Measurements from ENCODE around the gene NRG3.

NRG3 gene

DNA sequence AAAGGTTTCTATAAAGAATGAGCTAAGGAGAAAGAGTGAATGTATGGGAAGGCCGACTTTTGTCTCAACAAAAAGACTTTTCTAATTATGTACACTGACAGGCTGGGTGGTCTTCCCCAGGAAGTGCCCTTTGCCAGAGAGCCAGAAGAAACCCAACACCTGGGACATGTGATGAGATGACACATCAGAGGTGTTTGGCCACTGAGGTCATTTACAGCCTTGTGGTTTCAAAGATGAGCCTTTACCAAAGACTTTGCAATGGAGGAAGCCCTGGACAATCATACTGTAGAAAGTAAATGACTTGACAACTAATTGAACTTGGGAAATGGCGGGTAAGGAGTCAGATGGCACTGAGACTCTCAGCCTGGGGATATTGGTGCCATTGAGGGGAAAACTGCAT is 3.4 kb upstream of the NRG3 start:
- DNase-seq (ENCODE audit: insufficient read length): no peak
- no peak for FAIRE-seq
- no peak for TF ChIP-seq TAF1 (IDR thresholded peaks at IDR 0.05; ENCODE audit: borderline replicate concordance, low read depth, low read length)
- no peak for TF ChIP-seq POLR2A (IDR thresholded peaks at IDR 0.05; ENCODE audit: low read depth, low read length)
- no peak for TF ChIP-seq POLR2AphosphoS5 (IDR thresholded peaks at IDR 0.05; ENCODE audit: low read depth, low read length)

- FAIRE-seq (no peak), DNase-seq (ENCODE audit: insufficient read length) (no peak)
- TF ChIP-seq POLR2A (IDR thresholded peaks at IDR 0.05; ENCODE audit: low read depth, low read length) (no peak), POLR2AphosphoS5 (IDR thresholded peaks at IDR 0.05; ENCODE audit: low read depth, low read length) (no peak), TAF1 (IDR thresholded peaks at IDR 0.05; ENCODE audit: borderline replicate concordance, low read depth, low read length) (no peak)
These were observed 2.7 kb upstream of the NRG3 start for GRCh38 chr10:81872206-81872862.

DNA sequence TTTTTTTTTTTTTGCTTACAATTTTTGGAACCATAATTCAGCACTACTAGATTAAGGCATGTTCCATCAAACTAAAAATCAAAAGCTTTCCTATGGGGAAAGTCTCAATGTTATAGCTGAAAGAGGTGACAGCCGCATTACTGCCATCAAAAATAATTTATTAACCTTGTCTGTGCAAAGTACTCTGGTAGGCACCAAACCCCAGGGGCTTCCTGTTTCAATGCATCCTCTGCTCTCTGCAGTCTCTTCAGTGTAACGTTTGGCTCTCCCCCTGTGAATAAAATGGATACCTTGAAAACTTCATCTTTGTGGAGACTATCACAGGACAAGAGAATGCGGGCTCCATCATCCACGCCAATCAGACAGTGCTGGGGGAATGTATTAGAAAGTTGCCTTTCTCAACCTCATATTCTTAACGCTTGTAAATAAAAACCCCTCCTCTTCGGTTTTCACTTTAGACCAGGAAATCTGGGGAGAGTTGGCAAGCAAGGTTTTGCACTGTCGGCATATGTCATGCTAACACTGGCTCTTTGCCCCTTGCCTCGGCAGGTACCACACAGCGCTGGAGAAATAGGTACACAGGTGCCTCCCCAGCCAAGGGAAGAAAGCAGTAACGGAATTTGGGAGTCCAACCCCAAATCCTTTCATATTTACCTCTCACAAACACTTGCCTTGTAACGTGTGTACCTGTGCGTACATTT is 1.6 kb upstream of the NRG3 start:
- FAIRE-seq: no peak
- DNase-seq (ENCODE audit: insufficient read length): no peak
- TF ChIP-seq POLR2AphosphoS5 (IDR thresholded peaks at IDR 0.05; ENCODE audit: low read depth, low read length) (no peak), POLR2A (IDR thresholded peaks at IDR 0.05; ENCODE audit: low read depth, low read length) (no peak), TAF1 (IDR thresholded peaks at IDR 0.05; ENCODE audit: borderline replicate concordance, low read depth, low read length) (no peak)

GRCh38 chr10:81873932-81874816 is 820 bp upstream of the NRG3 start:
- DNase-seq (ENCODE audit: insufficient read length) (peak; percentile 13), FAIRE-seq (no peak)
- TF ChIP-seq POLR2AphosphoS5 (IDR thresholded peaks at IDR 0.05; ENCODE audit: low read depth, low read length) (no peak), POLR2A (IDR thresholded peaks at IDR 0.05; ENCODE audit: low read depth, low read length) (no peak), TAF1 (IDR thresholded peaks at IDR 0.05; ENCODE audit: borderline replicate concordance, low read depth, low read length) (no peak)

DNA sequence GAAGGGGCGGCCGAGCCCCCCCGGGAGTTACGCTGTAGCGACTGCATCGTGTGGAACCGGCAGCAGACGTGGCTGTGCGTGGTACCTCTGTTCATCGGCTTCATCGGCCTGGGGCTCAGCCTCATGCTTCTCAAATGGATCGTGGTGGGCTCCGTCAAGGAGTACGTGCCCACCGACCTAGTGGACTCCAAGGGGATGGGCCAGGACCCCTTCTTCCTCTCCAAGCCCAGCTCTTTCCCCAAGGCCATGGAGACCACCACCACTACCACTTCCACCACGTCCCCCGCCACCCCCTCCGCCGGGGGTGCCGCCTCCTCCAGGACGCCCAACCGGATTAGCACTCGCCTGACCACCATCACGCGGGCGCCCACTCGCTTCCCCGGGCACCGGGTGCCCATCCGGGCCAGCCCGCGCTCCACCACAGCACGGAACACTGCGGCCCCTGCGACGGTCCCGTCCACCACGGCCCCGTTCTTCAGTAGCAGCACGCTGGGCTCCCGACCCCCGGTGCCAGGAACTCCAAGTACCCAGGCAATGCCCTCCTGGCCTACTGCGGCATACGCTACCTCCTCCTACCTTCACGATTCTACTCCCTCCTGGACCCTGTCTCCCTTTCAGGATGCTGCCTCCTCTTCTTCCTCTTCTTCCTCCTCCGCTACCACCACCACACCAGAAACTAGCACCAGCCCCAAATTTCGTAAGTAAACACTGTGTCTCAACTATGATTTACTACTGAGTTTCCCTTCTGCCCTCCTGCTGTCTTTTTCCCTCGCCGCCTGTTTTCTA is 666 bp downstream of the NRG3 start:
- DNase-seq (ENCODE audit: insufficient read length): peak; percentile 4
- no peak for TF ChIP-seq POLR2AphosphoS5 (IDR thresholded peaks at IDR 0.05; ENCODE audit: low read depth, low read length)
- TF ChIP-seq POLR2A (IDR thresholded peaks at IDR 0.05; ENCODE audit: low read depth, low read length): no peak
- no peak for TF ChIP-seq TAF1 (IDR thresholded peaks at IDR 0.05; ENCODE audit: borderline replicate concordance, low read depth, low read length)
- no peak for FAIRE-seq

DNA sequence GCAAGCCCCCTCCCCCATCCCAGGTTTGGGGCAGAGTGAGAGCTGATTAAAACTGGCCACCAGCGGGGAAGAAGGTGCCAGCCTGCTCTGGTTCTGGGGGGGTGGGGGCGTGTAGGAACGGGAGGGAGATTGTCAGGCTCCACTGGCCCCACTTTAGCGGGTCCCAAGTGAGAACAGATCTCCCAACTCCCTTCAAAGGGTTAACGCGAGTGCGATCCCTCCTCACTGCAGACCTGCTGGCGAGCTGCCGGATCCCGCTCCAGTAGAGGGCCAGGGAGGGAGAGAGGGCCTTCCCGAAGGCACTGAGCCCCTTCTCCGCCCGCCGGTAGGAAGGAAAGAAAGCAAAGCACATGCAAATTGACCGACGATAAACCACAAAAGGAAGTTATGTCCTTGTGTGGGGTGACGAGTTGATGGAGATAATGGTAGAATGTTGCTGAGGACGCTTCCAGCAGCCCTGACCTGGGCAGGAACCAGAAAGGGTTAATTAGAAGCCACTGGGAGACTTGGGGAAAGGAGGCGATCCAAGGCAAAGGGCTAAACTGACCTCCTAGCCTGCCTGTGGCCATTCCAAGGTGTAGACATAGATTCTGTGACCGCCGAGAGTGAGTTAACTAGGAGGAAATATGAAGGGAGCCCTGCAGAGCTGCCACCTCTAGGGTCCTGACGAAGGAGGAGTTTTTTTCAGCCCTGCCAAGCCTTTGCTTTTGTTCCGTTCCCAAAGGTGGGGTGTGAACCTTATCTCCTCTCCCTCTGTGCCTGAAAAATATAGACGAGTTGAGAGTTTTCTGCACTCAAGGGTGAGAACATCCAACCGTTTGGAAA is 1.5 kb downstream of the NRG3 start:
- DNase-seq (ENCODE audit: insufficient read length) (no peak), FAIRE-seq (no peak)
- TF ChIP-seq POLR2AphosphoS5 (IDR thresholded peaks at IDR 0.05; ENCODE audit: low read depth, low read length): no peak
- TF ChIP-seq POLR2A (IDR thresholded peaks at IDR 0.05; ENCODE audit: low read depth, low read length): no peak
- no peak for TF ChIP-seq TAF1 (IDR thresholded peaks at IDR 0.05; ENCODE audit: borderline replicate concordance, low read depth, low read length)

GRCh38 chr10:81877596-81877995 is 2.6 kb downstream of the NRG3 start:
- FAIRE-seq (no peak), DNase-seq (ENCODE audit: insufficient read length) (no peak)
- no peak for TF ChIP-seq POLR2A (IDR thresholded peaks at IDR 0.05; ENCODE audit: low read depth, low read length)
- TF ChIP-seq POLR2AphosphoS5 (IDR thresholded peaks at IDR 0.05; ENCODE audit: low read depth, low read length): no peak
- TF ChIP-seq TAF1 (IDR thresholded peaks at IDR 0.05; ENCODE audit: borderline replicate concordance, low read depth, low read length): no peak

GRCh38 chr10:81882011-81882410 is 7.0 kb downstream of the NRG3 start:
- no peak for FAIRE-seq
- no peak for DNase-seq (ENCODE audit: insufficient read length)
- TF ChIP-seq POLR2AphosphoS5 (IDR thresholded peaks at IDR 0.05; ENCODE audit: low read depth, low read length) (no peak), TAF1 (IDR thresholded peaks at IDR 0.05; ENCODE audit: borderline replicate concordance, low read depth, low read length) (no peak), POLR2A (IDR thresholded peaks at IDR 0.05; ENCODE audit: low read depth, low read length) (no peak)

- TF ChIP-seq POLR2AphosphoS5 (IDR thresholded peaks at IDR 0.05; ENCODE audit: low read depth, low read length): no peak
- no peak for TF ChIP-seq POLR2A (IDR thresholded peaks at IDR 0.05; ENCODE audit: low read depth, low read length)
- TF ChIP-seq TAF1 (IDR thresholded peaks at IDR 0.05; ENCODE audit: borderline replicate concordance, low read depth, low read length): no peak
- DNase-seq (ENCODE audit: insufficient read length) (no peak), FAIRE-seq (no peak)
These were observed 9.9 kb downstream of the NRG3 start for GRCh38 chr10:81884856-81885255.

DNA sequence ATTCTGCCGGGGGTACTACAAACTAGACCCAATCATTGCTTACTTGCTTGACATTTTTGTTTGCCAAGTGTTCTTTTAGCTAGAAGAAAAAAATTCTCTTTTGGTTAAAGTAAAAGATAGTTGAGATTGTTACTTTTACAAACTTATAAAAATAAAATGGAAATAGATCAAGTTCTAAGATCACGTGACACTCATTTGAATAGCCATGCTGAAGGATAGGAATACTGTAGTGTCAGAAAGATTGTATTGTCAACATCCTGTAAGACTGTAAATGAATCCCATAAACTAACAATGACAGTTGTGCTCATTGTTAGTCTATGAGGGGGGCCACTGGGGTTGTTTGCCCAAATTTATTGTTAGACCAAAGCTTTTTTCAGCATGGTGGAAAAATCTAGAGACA is 10.5 kb downstream of the NRG3 start:
- TF ChIP-seq POLR2AphosphoS5 (IDR thresholded peaks at IDR 0.05; ENCODE audit: low read depth, low read length) (no peak), POLR2A (IDR thresholded peaks at IDR 0.05; ENCODE audit: low read depth, low read length) (no peak), TAF1 (IDR thresholded peaks at IDR 0.05; ENCODE audit: borderline replicate concordance, low read depth, low read length) (no peak)
- FAIRE-seq (no peak), DNase-seq (ENCODE audit: insufficient read length) (no peak)

Measured in GM12892 (cell line).